H1 (cell line): ENCODE results near the gene HS1BP3. TPM values are rescaled to one million over a fixed set of nuclear protein-coding genes. Genes with fewer than 3 reads are reported as not detected.
A peak's percentile ranks its signal among the peaks of the same experiment; 100 is the strongest.

Source experiments
- CTCF ChIA-PET: fragments of 300-600 bp; sonication (Branson Sonifier 250); formaldehyde crosslinking; loops from one replicate; lab custom pipeline; 2021; ENCODE audit not compliant: partially characterized antibody; lab: Charles Lee
- POLR2A ChIA-PET: fragments of 300-600 bp; sonication (Branson Sonifier 250); formaldehyde crosslinking; loops from one replicate; lab custom pipeline; 2021; ENCODE audit warnings: inconsistent platforms; ENCODE audit not compliant: partially characterized antibody; lab: Charles Lee
- DNase-seq, 2 experiments: peaks; one replicate each; pipeline versions ENCODE4 v3.0.0 to v3.0.0-alpha.2; 2010 to 2022; ENCODE audit warnings: low spot score in 2 of 2, low read depth in 1 of 2, mixed read lengths in 1 of 2
- FAIRE-seq: peaks from 2 replicates; lab custom pipeline; 2011; peaks lifted over from hg19 to GRCh38; lab: Jason Lieb, UNC
- H2AFZ ChIP-seq: 2 replicates; pipeline ENCODE4 v1.8.1; 2012; ENCODE audit warnings: low read length, inconsistent platforms
- H2AK5ac ChIP-seq: 2 replicates; pipeline ENCODE4 v1.6.1; 2013; ENCODE audit warnings: low read depth, low read length
- H2BK120ac ChIP-seq: replicated peaks from 2 replicates; pipeline ENCODE3; 2013; ENCODE audit warnings: low read depth, low read length, inconsistent platforms
- H2BK12ac ChIP-seq: 2 replicates; pipeline ENCODE4 v1.6.1; 2013; ENCODE audit warnings: low read depth, low read length
- H2BK15ac ChIP-seq: 2 replicates; pipeline ENCODE4 v1.6.1; 2013; ENCODE audit warnings: low read length
- H2BK20ac ChIP-seq: 2 replicates; pipeline ENCODE4 v1.6.1; 2013; ENCODE audit warnings: low read length
- H2BK5ac ChIP-seq: 2 replicates; pipeline ENCODE4 v1.6.1; 2013; ENCODE audit warnings: low read depth, low read length
- H3K14ac ChIP-seq: 2 replicates; pipeline ENCODE4 v1.6.1; 2013; ENCODE audit warnings: inconsistent platforms; ENCODE audit not compliant: insufficient read length
- H3K18ac ChIP-seq: 2 replicates; pipeline ENCODE4 v1.6.1; 2013; ENCODE audit warnings: low read length; ENCODE audit errors: extremely low read depth
- H3K23ac ChIP-seq: 2 replicates; pipeline ENCODE4 v1.6.1; 2013; ENCODE audit warnings: inconsistent platforms; ENCODE audit not compliant: insufficient read length
- H3K23me2 ChIP-seq: 2 replicates; pipeline ENCODE4 v1.6.1; 2013; ENCODE audit warnings: low read depth, low read length
- H3K27ac ChIP-seq: 2 replicates; pipeline ENCODE4 v1.6.1; 2011; ENCODE audit warnings: low read depth, low read length, inconsistent platforms
- H3K27me3 ChIP-seq, 4 experiments: replicated peaks in 1 of 4; 1 replicate in 1 of 4; 2 replicates in 3 of 4; pipeline versions ENCODE4 v1.6.1 to v1.8.1; 2011 to 2013; ENCODE audit warnings: low read length in 3 of 4, mild to moderate bottlenecking in 3 of 4, inconsistent platforms in 2 of 4, mixed read lengths in 2 of 4, moderate library complexity in 1 of 4; ENCODE audit not compliant: control insufficient read depth in 3 of 4, insufficient read depth in 3 of 4; ENCODE audit errors: extremely low read depth in 1 of 4
- H3K36me3 ChIP-seq, 4 experiments: 2 replicates each; pipeline versions ENCODE4 v1.6.1 to v1.8.1; 2011 to 2013; ENCODE audit warnings: mild to moderate bottlenecking in 4 of 4, low read length in 3 of 4, moderate library complexity in 2 of 4, control low read depth in 1 of 4, inconsistent platforms in 1 of 4; ENCODE audit not compliant: insufficient read depth in 4 of 4, control insufficient read depth in 2 of 4
- H3K4ac ChIP-seq: replicated peaks from 2 replicates; pipeline ENCODE3; 2013; ENCODE audit warnings: low read length, low read depth, mixed read lengths, inconsistent platforms; ENCODE audit not compliant: insufficient read length
- H3K4me1 ChIP-seq, 4 experiments: replicated peaks in 1 of 4; 1 replicate in 1 of 4; 2 replicates in 3 of 4; pipeline versions ENCODE4 v1.6.1 to v1.8.1; 2011 to 2013; ENCODE audit warnings: low read length in 3 of 4, inconsistent platforms in 2 of 4, mixed read lengths in 1 of 4; ENCODE audit not compliant: insufficient read depth in 4 of 4, control insufficient read depth in 3 of 4
- H3K4me2 ChIP-seq, 2 experiments: 2 replicates each; pipeline versions ENCODE4 v1.6.1 to v1.8.1; 2011 to 2013; ENCODE audit warnings: low read depth in 2 of 2, low read length in 2 of 2, control low read depth in 1 of 2, inconsistent platforms in 1 of 2, mild to moderate bottlenecking in 1 of 2; ENCODE audit not compliant: insufficient read depth in 1 of 2
- H3K4me3 ChIP-seq, 4 experiments: fragments of 200-600, 300-600 bp in 1 of 4; sonication (generic), shearing (Covaris generic), sonication (Bioruptor Twin) in 1 of 4; 2 replicates each; pipeline versions ENCODE4 v1.5.1 to v1.8.1; 2011 to 2016; ENCODE audit warnings: low read length in 4 of 4, low read depth in 3 of 4, control low read depth in 2 of 4, inconsistent platforms in 2 of 4, mild to moderate bottlenecking in 2 of 4, mixed read lengths in 1 of 4, moderate library complexity in 1 of 4; ENCODE audit not compliant: insufficient read depth in 2 of 4; ENCODE audit errors: extremely low read depth in 1 of 4
- H3K56ac ChIP-seq: replicated peaks from 2 replicates; pipeline ENCODE3; 2013; ENCODE audit warnings: low read depth, mild to moderate bottlenecking, mixed read lengths, low read length, inconsistent platforms; ENCODE audit not compliant: insufficient read length
- H3K79me1 ChIP-seq: 2 replicates; pipeline ENCODE4 v1.6.1; 2013; ENCODE audit warnings: low read depth, low read length, control low read depth
- H3K79me2 ChIP-seq, 2 experiments: 2 replicates each; pipeline versions ENCODE4 v1.6.1 to v1.8.1; 2012 to 2013; ENCODE audit warnings: low read length in 2 of 2, mild to moderate bottlenecking in 2 of 2, inconsistent platforms in 1 of 2; ENCODE audit not compliant: insufficient read depth in 2 of 2, control insufficient read depth in 1 of 2
- H3K9ac ChIP-seq, 4 experiments: replicated peaks in 1 of 4; 1 replicate in 1 of 4; 2 replicates in 3 of 4; pipeline versions ENCODE4 v1.6.1 to v1.8.1; 2011 to 2013; ENCODE audit warnings: low read depth in 3 of 4, low read length in 3 of 4, control low read depth in 2 of 4, mild to moderate bottlenecking in 2 of 4, moderate library complexity in 2 of 4, inconsistent platforms in 1 of 4; ENCODE audit errors: extremely low read depth in 1 of 4
- H3K9me3 ChIP-seq, 2 experiments: 2 replicates each; pipeline versions ENCODE4 v1.6.1 to v1.8.1; 2012 to 2013; ENCODE audit warnings: mild to moderate bottlenecking in 2 of 2, moderate library complexity in 2 of 2, control low read depth in 1 of 2, inconsistent platforms in 1 of 2, low read depth in 1 of 2, low read length in 1 of 2, mixed read lengths in 1 of 2; ENCODE audit not compliant: insufficient read depth in 2 of 2
- H4K20me1 ChIP-seq, 2 experiments: replicated peaks in 1 of 2; 2 replicates each; pipeline versions ENCODE3 to v1.8.1; 2011 to 2013; ENCODE audit warnings: inconsistent platforms in 2 of 2, low read length in 2 of 2, mild to moderate bottlenecking in 1 of 2; ENCODE audit not compliant: insufficient read depth in 2 of 2, control insufficient read depth in 1 of 2
- H4K5ac ChIP-seq: 2 replicates; pipeline ENCODE4 v1.6.1; 2013; ENCODE audit warnings: low read length, low read depth, mixed read lengths, inconsistent platforms; ENCODE audit not compliant: insufficient read length
- H4K8ac ChIP-seq: 2 replicates; pipeline ENCODE4 v1.8.0; 2013; ENCODE audit warnings: mild to moderate bottlenecking, moderate library complexity, low read length, inconsistent platforms; ENCODE audit not compliant: insufficient read depth; ENCODE audit errors: extremely low read depth
- H4K91ac ChIP-seq: replicated peaks from 2 replicates; pipeline ENCODE3; 2013; ENCODE audit warnings: low read length, mixed read lengths, inconsistent platforms; ENCODE audit not compliant: insufficient read length
- CBX5 ChIP-seq: fragments of 300-800, 300-1000 bp; sonication (generic); IDR thresholded peaks from 2 replicates; pipeline ENCODE4 v1.7.1; 2016; ENCODE audit warnings: antibody characterized with exemption, low read length, low read depth
- CTCF ChIP-seq, 3 experiments: IDR thresholded peaks; 1 replicate in 2 of 3; 2 replicates in 1 of 3; pipeline versions ENCODE4 v1.5.1 to v1.6.1; 2011; ENCODE audit warnings: low read length in 3 of 3, mild to moderate bottlenecking in 3 of 3, inconsistent platforms in 2 of 3, low read depth in 1 of 3, moderate library complexity in 1 of 3; ENCODE audit not compliant: insufficient read depth in 1 of 3; ENCODE audit errors: control extremely low read depth in 1 of 3
- POLR2A ChIP-seq, 2 experiments: IDR thresholded peaks; 1 replicate in 1 of 2; 2 replicates in 1 of 2; pipeline ENCODE4 v1.6.1; 2011; ENCODE audit warnings: low read depth in 2 of 2, low read length in 2 of 2, mild to moderate bottlenecking in 2 of 2; ENCODE audit errors: control extremely low read depth in 1 of 2
- USF2 ChIP-seq: IDR thresholded peaks from 2 replicates; pipeline ENCODE4 v1.6.1; 2011; ENCODE audit warnings: low read length, improper control_type of control experiment
- WGBS, 2 experiments: shearing (Covaris generic) in 1 of 2; methylation state at CpG; one replicate each; pipeline versions ENCODE4 v1.1.6 to v1.1.7; 2013 to 2015; ENCODE audit warnings: low lambda C conversion rate in 2 of 2, mixed read lengths in 2 of 2, inconsistent platforms in 1 of 2, low coverage in 1 of 2, missing lambda C conversion rate in 1 of 2; ENCODE audit not compliant: insufficient replicate concordance in 2 of 2, insufficient coverage in 1 of 2, insufficient read length in 1 of 2; ENCODE audit errors: extremely low coverage in 1 of 2, missing lambda C conversion rate in 1 of 2; 5-methylcytosine and 5-hydroxymethylcytosine counted together
- polyA plus RNA-seq, 7 experiments: library from polyadenylated mRNA; depleted of rRNA in 3 of 7; stranded (reverse) in 5 of 7; unstranded in 2 of 7; fragments of >200 nt in 5 of 7; fragments of 200-250 nt in 2 of 7; gene quantifications; 1 replicate in 5 of 7; 2 replicates in 1 of 7; 4 replicates in 1 of 7; pipeline versions ENCODE4 v1.2.1 to v1.2.3, GENCODE V29; 2011 to 2013; ENCODE audit warnings: missing spikeins in 2 of 7, mixed read lengths in 2 of 7
- total RNA-seq: library from RNA; stranded (reverse); fragmentation: NEBNext Ultra II Directional; extraction: Animal tissue kit (Norgen Biotek cat#: 25700); gene quantifications from 2 replicates; pipeline ENCODE4 v1.2.1, GENCODE V29; 2021

Gene HS1BP3
- total and polyA plus RNA-seq, 2 of the 8 experiments (the other 6 are each of a cell fraction or from before 2014, with no cell fraction given): 11.1 to 11.3 TPM

- Histone ChIP-seq H3K9ac (no peak overlapping the region), H3K4me1 (peaks cover 7 to 16% (median 11%) of the 10 kb centered on the region in 4 experiments), H3K14ac (no peak overlapping the region), H3K4me3 (no peak overlapping the region), H3K27me3 (no peaks in the 10 kb centered on the region; a peak in 1 of 7 replicates), H2BK15ac (peak overlapping the region; percentile 65; the same call in 1 of the 2 replicates), H2BK20ac (peak overlapping the region; percentile 89; the same call in 1 of the 2 replicates), H3K23me2 (peaks cover 3% of the 10 kb centered on the region; the same call in 1 of the 2 replicates), H4K20me1 (no peaks in the 10 kb centered on the region), H2BK12ac (0 out of 2 replicates have a peak overlapping the region, but pooled peaks have one; percentile 80), H3K56ac (no peak overlapping the region), H3K27ac (no peak overlapping the region), H4K5ac (no peak overlapping the region), H3K79me1 (no peaks in the 10 kb centered on the region), H2AFZ (no peak overlapping the region), H2AK5ac (peak overlapping the region; percentile 78), H3K4ac (no peak overlapping the region), H3K4me2 (no peak overlapping the region), H4K8ac (peak overlapping the region; percentile 7; the same call in 1 of the 2 replicates), H2BK120ac (no peak overlapping the region), H3K79me2 (no peaks in the 10 kb centered on the region), H2BK5ac (no peak overlapping the region), H3K23ac (no peak overlapping the region), H4K91ac (peak overlapping the region; percentile 76), H3K36me3 (no peaks in the 10 kb centered on the region), H3K9me3 (peaks cover 5 to 6% of the 10 kb centered on the region in 2 experiments; a peak in 2 of 4 replicates), H3K18ac (no peak overlapping the region)
- DNase-seq: no peak
- no peak for FAIRE-seq
- POLR2A ChIA-PET: interaction anchor here (1.4 kb wide), 1 partner anchor 133 kb away, joined by 7 read pairs; the partner anchor contains the start of gene RHOB
- TF ChIP-seq CTCF (IDR thresholded peaks at IDR 0.05; ENCODE audit: control extremely low read depth in 1 of 3, insufficient read depth in 1 of 3, low read depth in 1 of 3, low read length in 3 of 3): no peak
- no peak for TF ChIP-seq USF2
- no peak for TF ChIP-seq POLR2A (IDR thresholded peaks at IDR 0.05; ENCODE audit: control extremely low read depth in 1 of 2, low read depth in 2 of 2, low read length in 2 of 2)
- TF ChIP-seq CBX5: no peak
- 93% methylated on average over 4 of the region's 4 CpGs; no CpG with 5 or more reads in 1 of the 2 experiments for WGBS, 2 experiments
- CTCF ChIA-PET: interaction anchor here (0.5 to 4.4 kb wide), 9 partner anchors 8 to 197 kb away, joined by 3 to 21 read pairs (median 4); no protein-coding TSS in a partner anchor
Observed at GRCh38 chr2:20580690-20581437, 70.0 kb downstream of the HS1BP3 start.
